GM11168 (cell line): ENCODE results near the gene MED22.
"Not testable (repeated sequence)": the region's sequence is repeated elsewhere in the genome, so short reads cannot be mapped to it uniquely, and the experiment has no call there.

Experiments used
- in situ Hi-C: fragments of 300-500 bp; cut with MboI; formaldehyde crosslinking; loops from one replicate; pipeline ENCODE4 v1.12.0; 2022; ENCODE audit warnings: low sequenced_read_pairs; ENCODE audit not compliant: unreplicated experiment

Gene MED22

GRCh38 chr9:133377721-133378216, 29.8 kb upstream of the MED22 start:
- in situ Hi-C loops = no loop called here

GRCh38 chr9:133377280-133377679, 29.3 kb upstream of the MED22 start:
- in situ Hi-C loops = not testable (repeated sequence)

DNA sequence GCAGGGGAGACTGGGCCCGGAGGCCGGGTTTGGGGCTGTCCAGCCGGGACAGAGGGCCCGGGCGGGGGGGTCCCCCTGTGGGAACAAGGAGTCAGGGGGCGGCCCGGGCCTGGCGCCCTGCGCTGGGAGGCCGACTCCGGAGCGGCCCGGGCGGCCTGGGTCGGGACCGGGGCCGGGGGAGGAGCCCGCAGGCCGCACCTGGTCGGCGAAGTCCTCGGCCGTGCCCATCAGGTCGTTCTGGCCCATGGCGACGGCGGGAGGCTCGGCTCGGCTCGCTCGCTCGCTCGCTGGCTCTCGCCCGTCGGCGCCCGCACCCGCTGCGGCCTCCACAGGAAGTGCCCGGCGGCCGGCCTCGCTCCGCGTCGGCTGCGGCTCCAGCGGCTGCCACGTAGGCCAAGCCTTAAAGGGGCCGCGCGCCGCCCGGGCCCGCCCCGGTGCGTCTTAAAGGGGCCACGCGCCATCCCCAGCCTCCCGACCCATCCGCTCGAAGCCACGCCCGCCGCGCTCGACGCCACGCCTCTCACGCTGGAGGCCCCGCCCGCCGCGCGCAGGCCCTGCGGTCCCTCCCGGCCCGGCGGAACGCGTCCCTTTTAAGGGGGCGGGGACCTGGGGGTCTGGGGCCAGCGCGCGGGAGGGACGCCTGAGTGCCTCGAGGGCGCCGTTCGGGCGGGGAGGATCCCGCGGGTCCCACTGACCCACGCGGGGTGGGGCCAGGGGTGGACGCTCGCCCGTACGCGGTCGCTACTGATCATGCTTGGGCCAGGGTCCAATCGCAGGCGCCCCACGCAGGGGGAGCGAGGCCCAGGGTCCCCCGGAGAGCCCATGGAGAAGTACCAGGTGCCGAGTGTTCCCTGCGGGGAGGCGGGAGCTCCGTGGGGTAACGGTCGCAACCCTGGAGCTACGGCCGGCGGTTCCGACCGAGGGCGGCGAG, 28.1 kb upstream of the MED22 start, which contains the start of the genes STKLD1 and SURF4:
Gene STKLD1, plus strand, starts transcription at position 643 of the 931 bp plus-strand sequence. Its CDS starts 108 bp downstream, at position 751.
Gene SURF4, minus strand, starts transcription at position 337 of the 931 bp plus-strand sequence. Its CDS starts 91 bp downstream, at position 246.
- in situ Hi-C loops = no loop called here

- in situ Hi-C loops = no loop called here
Measured at GRCh38 chr9:133375116-133375723, 27.3 kb upstream of the MED22 start.

- in situ Hi-C loops = no loop called here
Measured at GRCh38 chr9:133374612-133375115, 26.7 kb upstream of the MED22 start.

- in situ Hi-C loops = no loop called here
Measured at GRCh38 chr9:133372144-133372543, 24.2 kb upstream of the MED22 start.

DNA sequence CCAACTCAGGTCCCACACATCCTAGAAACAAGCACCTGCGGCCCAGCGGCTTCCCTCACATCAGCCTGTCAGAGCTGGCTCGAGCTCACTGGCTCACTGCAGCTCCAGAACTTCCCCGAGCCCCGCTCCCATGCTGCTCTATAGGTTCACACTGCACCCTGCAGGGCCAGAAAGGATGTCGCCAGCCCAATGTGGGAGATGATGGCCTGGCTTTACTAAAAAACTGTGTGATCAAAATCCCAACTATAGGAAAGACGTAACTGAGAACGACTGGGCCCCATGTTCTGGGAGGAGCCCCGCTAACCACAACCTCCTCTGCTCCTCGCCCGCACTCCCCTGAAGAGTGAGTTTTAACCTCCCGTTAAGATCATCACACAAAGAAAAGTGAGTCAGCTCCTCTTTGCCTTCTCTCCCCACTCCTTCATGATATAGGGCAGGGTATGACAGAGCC, 23.4 kb upstream of the MED22 start:
- in situ Hi-C loops = no loop called here

DNA sequence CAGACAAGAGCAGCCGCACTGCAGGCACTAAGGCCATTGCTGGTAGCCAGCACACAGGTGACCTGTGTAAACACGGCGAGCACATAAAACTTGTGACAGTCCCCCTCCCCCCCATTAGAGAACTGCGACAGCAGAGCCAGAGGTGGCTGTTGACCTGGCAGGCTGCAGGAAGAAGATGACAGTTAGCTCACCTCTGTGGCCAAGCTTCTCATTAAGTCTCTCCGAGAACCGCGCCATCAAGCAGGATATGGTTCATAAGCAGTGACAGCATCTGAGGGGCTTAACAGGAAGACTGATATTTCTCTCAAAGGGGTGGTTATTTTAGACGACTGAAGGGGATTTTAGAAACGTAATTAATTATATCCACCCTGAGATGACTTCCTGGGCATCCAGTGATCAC, 22.8 kb upstream of the MED22 start:
- in situ Hi-C loops = no loop called here

- in situ Hi-C loops = no loop called here
Measured at GRCh38 chr9:133369933-133370332, 22.0 kb upstream of the MED22 start.

GRCh38 chr9:133369422-133369821, 21.5 kb upstream of the MED22 start:
- in situ Hi-C loops = no loop called here

- in situ Hi-C loops = no loop called here
Measured at GRCh38 chr9:133368249-133368881, 20.4 kb upstream of the MED22 start.

- in situ Hi-C loops = no loop called here
Measured at GRCh38 chr9:133367778-133368177, 19.8 kb upstream of the MED22 start.

- in situ Hi-C loops = no loop called here
Measured at GRCh38 chr9:133367221-133367620, 19.3 kb upstream of the MED22 start.

DNA sequence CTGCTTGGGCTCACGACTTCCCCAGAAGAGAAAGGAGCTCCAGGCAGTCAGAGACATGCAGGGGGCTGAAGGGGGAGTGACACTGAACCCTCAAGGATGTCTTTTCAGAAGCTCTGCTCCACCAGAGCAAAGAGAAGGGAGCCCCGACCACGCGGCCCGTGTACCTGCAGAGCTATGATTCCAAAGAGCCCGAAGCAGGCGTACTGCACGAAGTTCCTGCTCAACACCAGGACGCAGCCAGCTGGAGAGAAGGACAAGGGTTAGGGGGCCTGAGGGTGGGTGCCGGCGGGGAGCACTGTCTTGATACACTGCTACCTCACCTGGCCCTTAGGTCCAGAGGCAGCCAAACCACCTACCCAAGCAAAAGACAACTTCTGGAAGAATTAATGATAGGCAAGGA, 18.5 kb upstream of the MED22 start:
- in situ Hi-C loops = no loop called here

GRCh38 chr9:133362359-133363044, 14.6 kb upstream of the MED22 start:
- in situ Hi-C loops = no loop called here

GRCh38 chr9:133361507-133362092, 13.7 kb upstream of the MED22 start:
- in situ Hi-C loops = no loop called here

GRCh38 chr9:133360400-133361393, 12.8 kb upstream of the MED22 start:
- in situ Hi-C loops = no loop called here

GRCh38 chr9:133359399-133360175, 11.7 kb upstream of the MED22 start:
- in situ Hi-C loops = no loop called here
